Measurements from ENCODE around the gene ZC3H13.

Gene ZC3H13

DNA sequence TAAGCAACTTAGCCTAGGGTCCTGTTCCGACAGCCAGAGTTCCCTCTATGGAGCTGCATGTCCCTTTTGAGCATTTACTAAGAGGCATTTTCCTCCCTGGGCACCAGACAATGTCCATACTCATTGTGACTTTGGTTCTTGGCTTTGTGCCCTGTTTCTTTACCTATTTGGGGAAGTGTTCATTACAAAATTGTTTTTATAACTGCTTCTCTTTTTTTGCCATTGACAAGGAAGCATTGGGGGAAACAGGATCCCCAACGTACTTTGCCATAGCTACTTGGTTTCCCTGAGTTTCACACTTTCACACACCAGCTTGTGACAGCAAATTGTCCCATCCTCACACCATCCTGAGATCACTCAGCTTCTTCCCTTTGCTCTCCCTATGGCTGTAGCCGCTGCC lies 119.9 kb downstream of the ZC3H13 start:
- DNase-seq, result no peak

DNA sequence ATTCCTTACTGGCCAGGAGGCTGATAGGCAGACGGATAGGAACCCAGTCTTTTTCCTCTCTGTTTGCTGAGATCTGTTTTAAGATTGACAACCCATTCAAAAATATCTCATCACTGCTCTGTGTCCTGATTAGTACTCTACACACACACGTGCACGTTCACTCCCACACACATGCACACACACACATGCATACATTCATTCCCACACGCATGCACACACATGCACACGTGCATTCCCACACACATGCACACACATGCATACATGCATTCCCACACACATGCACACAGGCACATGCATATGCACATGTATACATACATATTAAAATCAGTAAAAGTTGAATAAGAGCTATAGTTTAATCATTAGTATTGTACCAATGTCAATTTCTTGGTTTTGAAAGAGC lies 120.4 kb downstream of the ZC3H13 start:
- DNase-seq, result no peak

DNA sequence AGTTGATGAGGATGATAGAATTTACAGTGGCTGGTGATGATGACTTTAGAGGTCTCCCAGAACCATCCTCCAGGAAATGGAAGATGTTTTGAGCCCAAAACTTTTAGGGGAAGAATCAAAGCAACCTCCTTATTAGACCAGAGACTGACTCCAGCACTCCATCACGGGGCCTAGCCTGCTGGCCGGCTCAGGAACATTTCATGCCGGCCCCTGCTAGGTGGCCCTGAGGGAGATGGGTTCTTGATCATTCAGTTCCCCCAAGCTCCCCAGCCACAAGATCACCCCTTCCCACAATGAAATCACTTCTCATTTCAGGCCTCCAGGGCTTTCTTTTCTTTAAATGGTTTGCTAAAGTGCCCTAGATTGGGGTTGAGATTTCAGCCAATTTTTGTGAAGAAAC lies 121.3 kb downstream of the ZC3H13 start:
- DNase-seq, result no peak

DNA sequence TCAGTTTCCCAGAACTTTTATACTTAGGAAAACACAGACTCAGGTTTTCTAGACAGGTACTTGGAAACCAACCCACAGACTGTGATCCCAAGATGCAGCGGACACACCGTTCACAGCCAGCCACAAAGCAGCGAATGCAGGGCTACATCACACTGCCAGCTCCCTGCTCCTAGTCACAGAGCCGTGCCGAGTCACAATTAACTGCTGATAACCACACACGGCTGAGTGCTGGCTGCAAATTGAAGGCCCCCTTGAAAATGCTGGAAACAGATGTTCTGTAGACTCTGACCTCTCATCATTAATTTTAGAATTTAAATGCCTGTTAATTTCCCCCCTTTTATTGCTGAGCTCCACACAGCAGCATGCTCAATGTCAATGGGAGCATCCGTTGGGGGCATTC lies 122.4 kb downstream of the ZC3H13 start:
- DNase-seq, result no peak

DNA sequence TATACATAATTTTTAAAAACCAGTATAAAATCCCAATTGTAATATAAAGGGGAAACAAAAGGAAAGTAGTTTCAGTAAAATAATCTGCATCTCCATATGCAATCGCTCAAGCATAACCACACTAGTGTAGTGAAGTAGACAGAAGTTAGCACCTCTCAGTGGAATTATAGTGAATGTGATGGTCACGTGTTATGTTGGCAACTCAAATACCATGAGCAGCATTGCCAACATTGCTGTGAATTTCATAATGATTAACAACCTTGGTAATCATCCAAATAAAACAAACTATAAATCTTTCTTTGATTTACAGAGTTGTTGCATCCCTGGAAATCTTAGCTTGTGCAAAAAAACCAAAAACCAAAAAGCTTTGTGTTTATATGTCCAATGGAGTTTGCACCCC lies 123.7 kb downstream of the ZC3H13 start:
- peak; percentile 15 for DNase-seq

DNA sequence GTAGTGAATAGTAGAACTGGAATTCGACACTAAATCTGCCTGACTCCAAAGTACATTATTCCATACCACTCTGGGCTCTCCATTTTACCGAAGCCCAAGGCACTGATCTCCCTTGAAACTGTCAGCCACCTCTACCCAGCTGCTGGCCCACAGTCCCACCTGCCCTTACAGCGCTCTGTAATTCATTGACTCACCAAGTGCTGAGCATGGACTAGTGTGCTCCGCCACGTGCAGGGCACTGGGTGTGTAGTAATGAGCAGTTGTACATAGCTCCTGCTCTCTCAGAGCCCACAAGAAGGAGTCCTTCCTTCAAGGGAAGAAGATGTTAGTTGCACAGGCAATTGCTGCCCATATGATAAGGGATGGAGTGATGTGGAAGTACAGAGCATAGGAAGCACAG lies 124.4 kb downstream of the ZC3H13 start:
- no peak for DNase-seq

DNA sequence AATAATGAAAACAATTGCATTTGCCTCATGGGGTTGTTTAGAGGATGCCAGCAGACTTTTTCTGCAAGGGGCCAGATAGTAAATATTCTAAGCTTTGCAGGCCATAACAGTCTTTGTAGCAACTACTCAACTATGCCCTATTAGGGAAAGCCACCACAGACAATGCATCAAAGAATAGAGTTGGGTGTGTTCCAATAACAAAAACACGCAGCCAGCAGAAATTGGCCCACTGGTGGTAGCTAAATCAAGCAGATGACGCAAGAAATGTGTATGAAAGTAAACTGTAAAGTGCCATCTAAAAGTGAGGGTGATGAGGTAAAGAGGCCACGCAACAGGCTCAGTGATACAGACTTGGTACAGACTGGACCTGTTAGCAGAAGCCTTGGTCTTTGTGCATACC lies 125.8 kb downstream of the ZC3H13 start:
- DNase-seq, result no peak

DNA sequence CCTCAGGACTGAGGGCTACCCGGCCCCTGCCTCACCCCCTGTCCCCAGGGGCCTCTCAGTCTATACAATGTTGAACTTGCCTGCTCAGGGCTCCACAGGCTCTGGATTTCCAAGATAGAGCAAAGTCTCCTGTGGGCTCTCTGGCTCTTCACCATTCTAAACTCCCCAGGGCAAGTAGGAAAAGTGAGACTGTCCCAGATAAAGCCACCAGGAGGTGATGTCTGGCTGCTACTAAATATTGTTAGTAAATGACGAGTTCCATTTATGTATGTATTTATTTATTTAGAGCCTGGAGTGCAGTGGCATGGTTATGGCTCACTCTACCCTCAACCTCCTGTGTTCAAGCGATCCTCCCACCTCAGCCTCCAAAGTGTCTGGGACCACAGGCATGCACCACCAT lies 127.4 kb downstream of the ZC3H13 start:
- peak; percentile 1 for DNase-seq

DNA sequence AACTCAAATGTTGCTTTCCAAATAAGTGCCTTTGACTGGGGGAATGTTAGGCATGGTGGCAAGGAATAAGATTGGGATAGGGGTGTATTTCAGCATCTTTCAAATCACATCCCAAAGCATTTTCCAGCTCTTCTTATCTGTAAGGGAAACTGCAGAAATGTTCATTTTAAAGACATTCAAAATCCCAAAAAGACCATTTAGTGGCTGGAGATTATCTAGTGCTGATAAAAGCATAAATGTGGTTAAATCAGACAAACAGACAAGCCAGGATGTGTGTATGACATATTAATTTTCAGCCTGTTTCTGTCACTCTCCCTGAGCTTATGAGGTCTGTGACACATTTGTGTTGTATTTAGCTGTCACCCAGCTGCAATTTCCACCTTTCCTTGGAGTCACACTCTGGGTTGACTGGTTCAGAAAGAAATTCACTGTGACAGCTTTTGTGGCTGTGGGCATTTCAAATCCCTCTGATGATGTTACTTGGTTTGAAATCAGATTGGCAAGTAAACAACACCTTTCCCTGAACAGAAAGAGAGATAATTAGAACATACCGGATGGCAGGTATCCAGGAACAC lies 131.3 kb downstream of the ZC3H13 start:
- no peak for DNase-seq

DNA sequence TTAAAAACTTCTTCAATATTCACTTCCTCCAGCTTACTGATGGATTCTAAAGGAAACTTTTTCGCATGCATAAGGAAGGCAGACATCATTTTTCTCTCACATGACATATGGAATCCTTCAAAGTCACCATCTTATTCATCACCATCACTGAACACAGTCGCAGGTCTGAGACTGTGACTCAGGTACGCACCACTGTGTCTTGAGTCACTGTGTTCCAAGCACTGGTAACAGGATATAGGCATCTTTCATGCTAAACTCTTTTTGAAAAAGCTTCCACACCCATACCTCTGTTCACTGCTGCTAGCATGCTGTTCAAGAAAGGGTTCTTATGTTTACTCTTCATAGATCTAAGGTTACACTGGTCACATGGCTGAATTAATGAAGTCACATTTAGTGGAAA lies 133.9 kb downstream of the ZC3H13 start:
- DNase-seq, result no peak

DNA sequence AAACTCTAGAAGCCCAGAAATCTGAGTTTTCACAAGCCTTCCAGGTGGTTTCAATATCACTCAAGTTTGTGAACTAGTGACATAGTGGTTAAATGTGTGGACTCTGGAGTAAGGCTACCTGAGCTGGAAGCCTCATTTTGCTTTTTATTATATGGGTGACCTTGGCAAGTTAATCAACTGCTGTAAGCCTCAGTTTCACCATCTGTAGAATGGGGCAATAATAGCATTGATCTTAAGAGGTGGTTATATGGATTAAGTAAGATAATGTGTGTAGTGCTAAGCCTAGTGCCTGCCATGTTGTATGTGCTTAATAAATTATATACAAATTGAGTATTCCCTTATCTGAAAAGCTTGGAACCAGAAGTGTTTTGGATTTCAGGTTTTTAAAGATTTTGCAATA lies 135.5 kb downstream of the ZC3H13 start:
- no peak for DNase-seq

DNA sequence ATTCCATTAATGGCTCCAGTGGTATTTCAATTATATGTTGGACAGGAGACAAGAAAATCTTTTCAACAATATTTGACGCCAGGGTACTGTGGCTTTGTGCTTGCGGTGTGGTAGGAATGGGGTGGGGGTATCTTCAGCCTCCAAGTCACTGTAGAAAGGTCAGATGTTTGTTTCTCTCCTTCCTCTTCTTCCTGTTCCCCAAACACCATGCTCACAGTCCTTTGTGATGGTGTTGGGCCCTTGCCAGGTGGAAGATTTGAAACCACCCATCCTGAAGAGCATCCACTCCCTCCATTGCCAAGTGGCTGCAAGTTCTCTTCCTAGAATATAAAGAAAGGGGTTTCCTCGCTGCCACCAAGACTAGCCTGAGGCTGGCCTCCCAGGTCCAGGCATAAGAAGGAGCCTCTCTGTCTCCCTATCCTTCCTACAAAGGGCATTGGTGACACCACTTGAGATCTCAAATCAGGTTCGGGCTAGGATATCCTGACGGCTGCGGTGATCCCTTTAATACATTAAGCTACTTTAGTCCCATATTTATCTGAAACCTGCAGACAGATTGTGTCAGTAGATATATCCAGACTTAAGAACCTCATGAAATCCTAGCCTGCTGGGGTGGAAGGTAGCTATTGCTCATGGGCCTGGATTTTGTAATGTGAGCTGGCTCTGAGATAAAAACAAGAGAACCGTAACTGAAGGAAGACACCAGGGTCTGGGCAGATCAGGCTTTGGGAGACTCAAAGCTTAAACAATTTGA lies 136.7 kb downstream of the ZC3H13 start:
- no peak for DNase-seq

DNA sequence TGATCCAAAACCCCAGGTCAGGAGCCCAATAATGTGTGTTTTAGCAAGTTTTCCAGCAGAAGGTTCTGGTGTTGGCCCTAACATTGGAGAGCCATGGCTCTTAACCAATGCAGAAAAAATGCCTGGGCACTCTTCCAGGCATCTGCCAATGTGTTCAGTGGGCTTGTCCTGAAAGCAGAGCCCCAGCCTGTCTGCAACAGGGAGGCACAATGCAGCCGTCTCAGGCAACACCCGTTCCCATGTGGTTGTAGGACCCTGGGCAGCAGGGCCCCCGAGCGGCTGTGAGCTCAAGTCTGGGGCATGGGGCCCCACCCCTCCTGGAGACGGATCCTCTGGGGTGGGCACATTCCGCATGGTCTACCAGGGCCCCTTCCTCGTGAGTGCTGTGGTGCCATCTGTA lies 142.9 kb downstream of the ZC3H13 start:
- peak; percentile 15 for DNase-seq

DNA sequence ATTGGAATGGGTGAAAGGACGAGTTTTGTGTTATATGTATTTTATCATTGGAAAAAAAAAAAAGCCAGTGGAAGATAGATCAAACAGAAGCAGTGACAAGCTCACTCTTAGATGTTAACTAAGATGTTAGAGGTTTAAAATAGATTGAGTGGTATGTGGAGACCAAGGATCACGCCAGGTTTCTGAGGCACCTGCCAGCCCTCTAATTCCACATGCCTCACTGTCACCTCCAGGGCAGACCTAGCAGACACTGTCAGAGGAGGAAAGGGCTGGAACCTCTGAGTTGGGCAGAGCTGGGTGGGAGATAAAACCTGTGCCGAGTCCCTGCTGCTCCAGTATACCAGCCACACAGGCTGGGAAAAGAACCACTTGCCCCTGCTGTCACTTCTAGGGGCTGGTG lies 143.5 kb downstream of the ZC3H13 start:
- DNase-seq, result no peak

DNA sequence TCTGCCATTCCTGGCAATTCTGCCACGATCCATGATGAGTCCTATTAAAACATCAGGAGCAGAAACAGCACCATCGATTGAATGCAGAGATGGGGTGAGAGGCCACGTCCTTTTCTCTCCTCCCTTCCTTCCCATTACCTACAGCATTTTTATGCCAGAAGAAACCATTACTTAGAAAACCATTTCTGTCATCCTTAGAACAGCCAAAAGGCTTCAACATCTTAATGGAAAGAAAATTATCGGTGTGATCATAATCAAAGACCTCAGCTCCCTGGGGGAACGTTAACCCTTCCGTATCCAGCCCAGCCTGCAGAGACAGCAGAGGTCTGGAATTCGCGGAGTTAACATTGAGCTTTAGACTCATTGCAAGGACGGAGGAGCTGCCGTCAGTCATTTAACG lies 145.0 kb downstream of the ZC3H13 start:
- no peak for DNase-seq

Measured in fibroblast of skin of back (primary cell).